Pulmonary artery endothelial cell (primary cell): ENCODE results near the gene METTL24. TPM values are rescaled to one million over a fixed set of nuclear protein-coding genes. Genes with fewer than 3 reads are reported as not detected.
"Not testable (repeated sequence)": the region's sequence is repeated elsewhere in the genome, so short reads cannot be mapped to it uniquely, and the experiment has no call there.

Source experiments
- DNase-seq: peaks from one replicate; pipeline ENCODE4 v3.0.0-alpha.2; 2011; ENCODE audit warnings: low read depth, low spot score
- total RNA-seq: library from RNA; depleted of rRNA; stranded (reverse); fragments of >200 nt; gene quantifications from 2 replicates; pipeline ENCODE4 v1.2.3, GENCODE V29; 2014

METTL24 gene
- total RNA-seq, 1 donor from 2014 or later, result not detected

- DNase-seq, result no peak
Observed at GRCh38 chr6:110360676-110361075, 2.5 kb upstream of the METTL24 start.

GRCh38 chr6:110359556-110359955 is 1.4 kb upstream of the METTL24 start:
- no peak for DNase-seq

DNA sequence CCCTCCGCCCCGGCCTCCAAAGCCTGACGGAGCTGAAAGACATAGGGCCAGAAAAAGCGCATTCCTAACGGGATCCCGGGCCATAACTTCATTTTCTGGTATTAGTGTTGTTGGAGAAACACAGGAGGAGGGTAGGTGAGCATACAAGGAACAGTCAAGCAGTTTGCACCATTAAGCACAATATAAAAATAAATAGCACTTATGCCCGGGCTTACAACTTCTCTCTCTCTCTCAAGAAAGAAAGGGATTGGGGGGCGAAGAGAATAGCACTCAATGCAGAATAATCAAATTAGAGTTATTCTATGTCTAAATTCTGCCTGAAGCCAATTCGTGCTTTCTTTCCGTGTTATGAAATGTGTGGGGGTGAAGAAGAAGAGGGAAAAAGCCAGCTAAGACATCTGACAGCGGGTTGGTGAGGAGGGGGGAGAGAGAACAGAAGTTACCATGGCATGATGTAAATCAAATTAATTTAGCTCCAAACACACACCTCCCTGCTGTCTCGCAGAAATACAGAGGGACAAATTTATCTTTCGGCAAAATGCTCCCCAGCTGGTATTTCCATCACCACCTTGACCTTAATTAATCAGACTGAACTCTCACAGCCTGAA is 508 bp upstream of the METTL24 start:
- no peak for DNase-seq

GRCh38 chr6:110357298-110357663 is 868 bp downstream of the METTL24 start:
- no peak for DNase-seq

DNA sequence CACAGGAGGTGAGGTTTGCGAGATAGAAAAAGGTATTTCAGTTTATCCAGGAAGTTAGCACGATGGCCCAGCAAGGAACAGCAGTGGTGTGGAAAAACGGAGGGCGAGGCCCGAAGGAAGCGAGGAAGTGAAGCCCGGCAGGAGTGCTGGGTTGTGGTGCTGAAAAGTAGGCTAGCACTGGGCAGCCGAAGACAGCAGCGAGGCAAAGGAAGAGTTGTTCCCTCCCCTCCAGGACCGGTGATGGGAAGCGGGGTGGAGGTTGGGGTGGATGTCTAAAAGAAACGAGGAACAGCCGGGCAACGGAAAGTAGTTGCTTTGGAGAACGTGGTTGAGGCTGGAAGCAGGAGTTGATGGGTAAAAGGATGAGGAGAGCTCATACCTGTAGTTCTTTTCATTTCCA is 1.4 kb downstream of the METTL24 start:
- no peak for DNase-seq

DNA sequence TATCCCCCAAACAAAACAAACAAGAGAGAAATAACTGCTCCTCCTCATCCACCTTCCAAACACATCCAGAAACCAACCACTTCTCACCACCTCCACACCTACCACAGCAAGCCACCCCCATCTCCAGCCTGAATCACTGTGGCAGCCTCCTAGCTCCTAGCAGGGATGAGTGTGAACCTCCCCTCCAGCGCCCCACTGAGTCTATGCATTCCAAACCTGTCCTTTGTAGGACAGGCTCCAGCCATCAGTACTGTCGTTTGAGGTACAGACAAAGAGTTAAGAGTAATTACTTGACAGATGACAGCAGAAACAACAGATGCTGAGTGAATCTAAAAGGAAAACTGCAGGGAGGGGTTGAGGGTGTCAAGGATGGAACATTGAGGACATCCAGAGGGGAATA is 2.4 kb downstream of the METTL24 start:
- DNase-seq, result no peak

DNA sequence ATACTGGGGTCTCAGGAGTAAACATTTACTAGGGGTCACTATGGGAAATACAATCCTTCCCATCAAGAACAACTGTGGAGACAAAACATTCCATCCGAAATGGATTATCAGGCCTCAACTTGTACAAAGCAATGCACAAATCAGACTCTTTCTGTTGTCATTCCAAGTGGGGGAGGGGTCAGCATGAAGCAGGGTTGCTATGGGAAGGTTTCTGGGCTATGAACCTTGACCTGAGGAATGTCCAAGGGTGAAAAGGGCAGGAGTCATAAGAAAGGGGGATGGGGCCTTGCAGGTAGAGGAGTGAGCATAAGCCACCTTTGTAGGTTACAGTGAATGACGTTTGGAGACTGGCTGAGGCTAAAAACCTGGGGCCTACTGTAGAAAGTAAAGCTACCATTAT is 3.1 kb downstream of the METTL24 start:
- no peak for DNase-seq

DNA sequence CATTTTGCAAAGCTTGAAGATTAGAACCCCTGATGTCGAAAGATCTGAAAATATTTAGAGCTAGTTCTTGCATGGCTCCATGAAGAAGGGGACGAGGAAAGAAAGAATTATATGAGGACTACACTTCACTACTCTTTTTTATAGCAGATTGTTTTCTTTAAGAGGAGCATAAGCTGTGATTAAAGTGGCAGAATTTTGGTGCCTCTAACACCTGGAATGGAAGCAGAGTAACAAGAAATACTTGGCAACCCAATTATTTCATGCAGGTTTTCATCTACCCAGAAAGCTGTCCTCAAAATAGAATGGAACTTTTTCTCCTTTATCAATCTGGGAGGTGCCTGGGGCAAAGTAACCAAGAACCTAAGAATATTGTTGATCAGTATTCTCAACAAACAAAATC is 4.0 kb downstream of the METTL24 start:
- DNase-seq, result no peak

DNA sequence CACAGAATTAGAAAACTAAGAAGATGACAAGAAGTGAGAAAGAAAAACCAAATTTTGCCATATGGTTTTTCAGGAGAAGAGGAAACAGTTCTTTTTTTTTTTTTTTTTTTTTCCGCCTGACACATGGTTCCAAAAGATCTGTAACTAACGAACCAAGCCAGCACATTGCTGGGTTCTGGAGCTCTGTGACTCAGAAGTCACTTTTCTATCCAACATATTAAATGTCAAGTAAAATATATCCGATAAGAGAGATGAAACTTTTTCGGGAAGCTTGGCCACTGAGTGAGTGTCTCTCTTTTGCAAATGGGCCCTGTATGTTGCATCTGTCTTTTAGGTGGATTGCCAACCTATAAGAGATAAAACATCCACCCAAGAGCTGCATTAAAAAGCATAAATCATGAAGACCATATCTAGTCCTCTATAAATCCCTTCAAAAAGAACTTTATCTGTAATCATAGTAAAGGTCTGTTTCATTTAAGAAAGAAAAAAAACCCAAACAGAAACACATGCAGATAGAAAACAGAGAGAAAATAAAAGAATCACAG is 4.6 kb downstream of the METTL24 start:
- no peak for DNase-seq

DNA sequence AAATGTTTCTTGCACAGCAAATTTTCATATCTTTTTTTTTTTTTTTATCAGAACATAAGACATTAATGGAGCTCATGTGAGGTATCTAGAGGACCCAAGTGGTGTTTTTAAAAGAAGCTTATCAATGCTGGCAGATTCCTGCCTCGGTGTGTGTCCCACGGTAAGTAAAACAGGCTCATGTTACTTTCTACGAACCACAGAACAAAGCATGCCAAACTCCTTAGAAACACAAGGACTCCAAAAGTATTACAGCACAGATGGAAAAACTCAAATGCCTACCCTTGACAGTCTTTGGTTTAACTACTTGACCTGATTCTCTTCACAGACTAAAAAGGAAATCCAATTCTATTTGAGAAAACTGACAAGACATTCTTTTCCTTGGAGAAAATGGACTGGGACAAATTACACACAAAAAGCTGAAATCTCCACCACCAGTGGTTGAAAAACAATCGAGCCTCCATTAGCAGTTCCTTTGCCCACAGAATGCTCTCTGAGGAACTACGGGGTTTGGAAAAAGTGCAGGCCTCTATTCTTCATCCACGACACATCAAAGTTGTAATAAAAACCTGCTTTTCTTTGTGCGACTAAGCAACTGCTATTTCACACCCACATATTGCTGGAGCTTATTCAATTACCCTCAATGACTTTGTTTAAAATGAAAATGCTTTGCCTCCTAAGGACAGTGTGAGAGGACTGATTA is 5.4 kb downstream of the METTL24 start:
- no peak for DNase-seq

GRCh38 chr6:110351986-110352385 is 6.2 kb downstream of the METTL24 start:
- DNase-seq, result no peak

GRCh38 chr6:110351546-110351945 is 6.6 kb downstream of the METTL24 start:
- DNase-seq, result no peak

GRCh38 chr6:110350593-110350992 is 7.6 kb downstream of the METTL24 start:
- DNase-seq, result not testable (repeated sequence)

DNA sequence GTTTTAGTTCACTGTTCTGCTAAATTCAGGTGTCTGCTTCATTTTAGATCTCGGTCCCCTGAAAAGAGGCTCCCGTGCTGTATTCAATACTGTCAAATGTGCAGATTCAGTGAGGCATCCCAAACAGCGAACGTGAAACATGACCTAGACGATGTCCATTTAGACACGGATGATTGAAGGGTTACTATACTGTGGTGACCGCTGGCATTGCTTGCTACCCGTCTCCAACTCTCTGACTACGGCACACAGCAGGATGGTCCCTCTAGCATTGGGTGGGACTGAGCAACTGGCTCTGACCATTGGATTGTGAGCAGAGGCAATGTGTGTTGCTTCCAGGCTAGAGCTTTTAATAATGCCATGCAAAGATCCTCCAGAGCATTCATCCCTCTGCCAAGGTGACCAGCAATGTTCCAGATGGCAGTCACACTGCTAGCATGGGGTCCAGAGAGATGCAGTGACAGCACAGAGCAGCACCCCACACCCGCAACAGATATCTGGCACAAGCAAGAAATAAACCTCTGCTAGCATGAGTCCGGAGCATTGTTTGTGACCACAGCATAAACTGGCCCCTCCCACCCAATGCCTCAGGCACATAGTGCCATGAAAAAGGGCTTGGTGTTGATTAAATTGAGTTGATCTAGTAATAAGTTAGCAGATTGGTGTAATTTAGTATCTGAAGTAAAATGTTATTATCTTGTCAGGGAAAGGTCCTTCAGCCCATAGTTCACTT is 9.0 kb downstream of the METTL24 start:
- DNase-seq, result no peak

DNA sequence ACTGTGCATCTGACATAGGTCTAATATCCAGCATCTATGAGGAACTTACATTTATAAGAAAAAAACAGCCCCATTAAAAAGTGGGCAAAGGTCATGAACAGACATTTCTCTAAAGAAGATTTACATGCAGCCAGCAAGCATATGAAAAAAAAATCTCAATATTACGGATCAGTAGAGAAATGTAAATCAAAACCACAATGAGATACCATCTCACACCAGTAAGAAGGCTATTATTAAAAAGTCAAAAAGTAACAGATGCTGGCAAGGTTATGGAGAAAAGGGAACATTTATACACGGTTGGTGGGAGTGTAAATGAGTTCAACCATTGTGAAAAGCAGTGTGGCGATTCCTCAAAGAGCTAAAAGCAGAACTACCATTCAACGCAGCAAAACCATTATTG is 13.1 kb downstream of the METTL24 start:
- no peak for DNase-seq

DNA sequence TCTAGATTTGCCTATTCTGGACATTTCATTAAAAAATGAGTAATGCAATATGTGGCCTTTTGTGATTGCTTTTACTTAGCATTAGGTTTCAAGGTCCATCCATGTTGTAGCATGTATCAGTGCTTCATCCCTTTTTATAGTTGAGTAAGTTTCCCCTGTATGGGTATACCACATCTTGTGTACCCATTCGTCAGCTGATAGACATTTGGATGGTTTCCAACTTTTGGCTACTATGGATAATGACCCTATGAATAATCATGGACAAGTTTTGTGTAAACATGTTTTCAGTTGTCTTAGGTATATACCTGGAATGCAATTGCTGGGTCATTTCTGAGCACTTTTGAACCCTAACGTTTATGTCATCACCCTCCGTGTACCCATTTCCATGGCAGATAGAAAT is 15.4 kb downstream of the METTL24 start:
- no peak for DNase-seq

- DNase-seq, result no peak
Observed at GRCh38 chr6:110341663-110342596, 16.2 kb downstream of the METTL24 start.

DNA sequence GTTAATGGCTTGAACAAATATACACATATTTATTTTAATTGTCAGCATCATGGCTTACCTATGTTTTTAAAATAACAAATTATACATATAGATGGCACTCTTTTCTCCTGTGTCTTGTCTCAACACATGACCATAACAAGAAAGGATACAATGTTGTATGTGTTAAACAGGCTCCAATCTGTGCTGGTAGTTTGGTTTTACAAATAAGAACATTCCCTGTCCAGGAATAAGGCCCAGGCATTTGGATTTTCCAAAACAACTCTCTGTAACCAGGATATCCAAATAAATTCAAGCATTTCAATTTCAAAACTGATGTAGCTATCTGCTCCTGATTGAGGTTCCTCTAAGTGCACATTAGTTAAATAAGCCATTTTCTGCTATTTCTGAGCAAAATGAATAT is 17.1 kb downstream of the METTL24 start:
- no peak for DNase-seq

DNA sequence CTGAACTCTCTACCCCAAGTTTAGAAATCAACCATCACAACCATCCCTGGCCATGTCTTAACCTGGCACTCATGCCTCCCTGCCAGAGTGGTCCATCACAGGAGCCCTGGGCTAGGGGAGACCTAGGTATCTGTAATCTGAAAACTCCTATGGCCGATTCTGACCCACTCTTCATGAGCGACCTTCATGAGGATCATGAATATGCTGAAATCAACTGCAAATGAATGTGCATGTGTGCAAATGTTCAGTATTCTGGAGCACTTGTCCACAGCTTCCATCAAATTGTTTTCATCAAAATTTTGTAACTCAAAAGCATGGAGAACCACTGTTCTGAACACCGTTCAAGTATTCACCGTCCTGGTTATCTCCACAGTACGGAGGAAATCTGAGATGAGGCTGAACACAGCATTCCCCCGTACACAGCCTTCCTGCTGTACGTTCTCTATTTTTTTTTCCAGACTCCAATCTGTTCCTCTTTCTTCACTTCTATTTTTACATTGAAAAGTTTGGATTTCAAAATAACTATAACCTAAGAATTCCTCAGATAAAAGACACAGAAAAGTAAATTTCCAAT is 17.7 kb downstream of the METTL24 start:
- no peak for DNase-seq

DNA sequence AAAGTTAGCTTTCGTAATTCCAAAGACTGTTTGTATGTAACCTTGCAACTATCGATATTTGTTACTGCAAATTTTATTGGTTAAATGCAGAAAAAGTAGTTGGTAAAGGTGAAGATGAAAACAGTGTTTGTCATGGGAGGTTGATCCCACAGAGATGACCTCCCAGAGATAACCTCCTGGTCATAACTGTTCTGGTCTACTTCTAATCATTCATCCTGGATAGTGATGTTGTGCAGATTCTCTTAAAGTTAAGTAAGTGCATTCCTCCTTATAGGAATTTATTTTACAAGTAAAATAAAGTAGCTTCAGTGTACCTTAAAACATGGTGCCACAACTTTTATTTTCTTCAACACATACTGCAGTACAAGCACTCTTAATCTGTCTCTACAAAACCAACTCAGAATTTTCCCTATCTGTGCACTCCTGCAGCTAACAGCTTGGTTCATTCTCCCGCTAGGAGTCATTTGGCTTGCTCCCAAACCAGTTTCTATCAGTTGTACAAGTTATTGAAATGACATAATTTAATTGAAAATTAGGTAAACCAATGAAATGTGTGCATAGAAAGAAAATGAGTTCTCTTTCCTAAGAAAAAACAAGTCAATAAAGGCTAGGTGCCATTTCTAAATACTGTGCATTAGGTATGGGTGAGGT is 19.2 kb downstream of the METTL24 start:
- no peak for DNase-seq

DNA sequence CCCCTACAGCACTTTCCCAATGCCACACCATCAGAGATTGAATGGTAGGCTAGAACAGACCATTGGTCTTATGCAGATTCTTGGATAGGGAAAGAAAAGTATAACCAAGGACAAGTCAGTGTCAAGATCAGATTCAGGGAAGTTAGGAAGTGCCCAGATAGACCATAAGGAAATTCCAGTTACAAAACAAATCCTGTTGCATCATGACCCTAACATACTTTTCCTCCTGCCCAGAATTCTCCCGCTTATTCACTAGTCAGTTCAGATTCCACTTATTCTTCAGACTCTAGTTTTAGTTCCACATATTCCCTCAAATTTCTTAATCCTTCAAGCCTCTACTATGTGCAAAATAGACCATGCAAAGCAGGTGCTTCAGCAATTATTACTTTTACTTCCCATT is 20.7 kb downstream of the METTL24 start:
- no peak for DNase-seq
